ENCODE measurements around the gene SRPK3.

- no peak for TF ChIP-seq CTCF (IDR thresholded peaks at IDR 0.05)
- TF ChIP-seq POLR2A (IDR thresholded peaks at IDR 0.05) = no peak
Observed at GRCh38 chrX:153736871-153737441, 43.9 kb upstream of the SRPK3 start.
